Measurements from ENCODE around the gene EFNA2.

GRCh38 chr19:1327125-1327524 is 41.5 kb downstream of the EFNA2 start:
- no peak for TF ChIP-seq POLR2A (IDR thresholded peaks at IDR 0.05)
- TF ChIP-seq CTCF (IDR thresholded peaks at IDR 0.05) = no peak
